HepG2 (cell line): Measurements from ENCODE around the gene CAP2. TPM values are rescaled to one million over a fixed set of nuclear protein-coding genes. Genes with fewer than 3 reads are reported as not detected.
A peak's percentile ranks its signal among the peaks of the same experiment; 100 is the strongest.

ENCODE experiments used
- EEA1 ChIP-seq: sonication (generic); formaldehyde crosslinking; IDR thresholded peaks from 2 replicates; pipeline ENCODE4 v1.5.1; 2020; ENCODE audit warnings: mild to moderate bottlenecking, missing genetic modification reagents, borderline replicate concordance
- ERF ChIP-seq: IDR thresholded peaks from 2 replicates; pipeline ENCODE4 v1.6.1; 2018; ENCODE audit warnings: missing biosample characterization, missing genetic modification reagents
- ESRRA ChIP-seq: sonication (generic); formaldehyde crosslinking; IDR thresholded peaks from 2 replicates; pipeline ENCODE4 v1.5.1; 2020; ENCODE audit warnings: mild to moderate bottlenecking, low read depth, missing genetic modification reagents
- ETV5 ChIP-seq: IDR thresholded peaks from 2 replicates; pipeline ENCODE4 v1.6.1; 2018; ENCODE audit warnings: missing biosample characterization, missing genetic modification reagents, inconsistent platforms, borderline replicate concordance
- GFI1 ChIP-seq: sonication (generic); formaldehyde crosslinking; IDR thresholded peaks from 2 replicates; pipeline ENCODE4 v1.5.0; 2020; ENCODE audit warnings: missing genetic modification reagents, mild to moderate bottlenecking, borderline replicate concordance
- HMGXB4 ChIP-seq, 2 experiments: sonication (generic) in 1 of 2; formaldehyde crosslinking in 1 of 2; IDR thresholded peaks; 2 replicates each; pipeline versions ENCODE4 v1.4.0 to v1.6.1; 2018 to 2020; ENCODE audit warnings: missing genetic modification reagents in 2 of 2, borderline replicate concordance in 1 of 2, low read depth in 1 of 2, mild to moderate bottlenecking in 1 of 2, missing biosample characterization in 1 of 2
- HOXA9 ChIP-seq: sonication (generic); formaldehyde crosslinking; IDR thresholded peaks from 2 replicates; pipeline ENCODE4 v1.8.1; 2022; ENCODE audit warnings: missing genetic modification reagents, mild to moderate bottlenecking, moderate library complexity, borderline replicate concordance
- LCORL ChIP-seq, 2 experiments: fragments of 450-650 bp in 1 of 2; sonication (generic) in 1 of 2; formaldehyde crosslinking in 1 of 2; IDR thresholded peaks; 2 replicates each; pipeline versions ENCODE4 v1.5.0 to v1.6.1; 2017 to 2020; ENCODE audit warnings: antibody characterized with exemption in 1 of 2, missing genetic modification reagents in 1 of 2
- RFX1 ChIP-seq: fragments of 450-650 bp; IDR thresholded peaks from 2 replicates; pipeline ENCODE4 v1.6.1; 2017
- SAFB2 ChIP-seq: sonication (generic); formaldehyde crosslinking; IDR thresholded peaks from 2 replicates; pipeline ENCODE4 v1.5.1; 2020; ENCODE audit warnings: missing genetic modification reagents, low read depth, mild to moderate bottlenecking, borderline replicate concordance
- TEAD3 ChIP-seq: optimal IDR thresholded peaks from 2 replicates; pipeline ENCODE3; 2016; ENCODE audit warnings: borderline replicate concordance
- ZFP36L2 ChIP-seq: sonication (generic); formaldehyde crosslinking; IDR thresholded peaks from 2 replicates; pipeline ENCODE4 v1.4.0; 2020; ENCODE audit warnings: missing genetic modification reagents
- ZMAT5 ChIP-seq: sonication (generic); formaldehyde crosslinking; IDR thresholded peaks from 2 replicates; pipeline ENCODE4 v1.5.0; 2020; ENCODE audit warnings: mild to moderate bottlenecking, low read depth, missing genetic modification reagents, borderline replicate concordance
- ZNF329 ChIP-seq: sonication (generic); formaldehyde crosslinking; IDR thresholded peaks from 2 replicates; pipeline ENCODE4 v1.9.0; 2021; ENCODE audit warnings: low read depth, mild to moderate bottlenecking, missing genetic modification reagents
- ZNF605 ChIP-seq: sonication (generic); formaldehyde crosslinking; IDR thresholded peaks from 2 replicates; pipeline ENCODE4 v1.8.0; 2022; ENCODE audit warnings: mild to moderate bottlenecking, missing genetic modification reagents
- ZNF639 ChIP-seq: conservative IDR thresholded peaks from 2 replicates; pipeline ENCODE4 v1.6.1; 2018; ENCODE audit warnings: missing genetic modification reagents
- ZNF737 ChIP-seq: sonication (generic); formaldehyde crosslinking; IDR thresholded peaks from 2 replicates; pipeline ENCODE4 v1.5.0; 2020; ENCODE audit warnings: missing genetic modification reagents, mild to moderate bottlenecking, borderline replicate concordance
- ZNF790 ChIP-seq: sonication (generic); formaldehyde crosslinking; IDR thresholded peaks from 2 replicates; pipeline ENCODE4 v1.8.0; 2022; ENCODE audit warnings: missing genetic modification reagents, mild to moderate bottlenecking, borderline replicate concordance
- ZSCAN31 ChIP-seq: sonication (generic); formaldehyde crosslinking; IDR thresholded peaks from 2 replicates; pipeline ENCODE4 v1.5.0; 2020; ENCODE audit warnings: low read depth, mild to moderate bottlenecking, missing genetic modification reagents
- polyA plus RNA-seq, 8 experiments: library from polyadenylated mRNA; depleted of rRNA in 3 of 8; stranded (reverse) in 7 of 8; unstranded in 1 of 8; fragments of >200 nt; fragmentation: Illumina TruSeq in 4 of 8; extraction: Trizol in 4 of 8; gene quantifications; 2 replicates each; pipeline versions ENCODE4 v1.2.1 to v1.2.3, GENCODE V29; 2011 to 2016; ENCODE audit warnings: low read depth in 4 of 8, missing spikeins in 1 of 8, mixed read lengths in 1 of 8; ENCODE audit not compliant: insufficient read depth in 1 of 8
- total RNA-seq, 5 experiments: library from RNA; depleted of rRNA; stranded (reverse); fragments of >200 nt; fragmentation: Illumina TruSeq; extraction: Trizol; gene quantifications; 2 replicates each; pipeline ENCODE4 v1.2.3, GENCODE V29; 2016; ENCODE audit warnings: low read depth in 1 of 5
- TF ChIP-seq, protein P1 (sequence below): sonication (generic); formaldehyde crosslinking; IDR thresholded peaks from 2 replicates; pipeline ENCODE4 v1.4.0; 2020; ENCODE audit warnings: missing genetic modification reagents; ENCODE audit errors: not compliant biosample characterization
- TF ChIP-seq, protein P2 (sequence below): sonication (generic); formaldehyde crosslinking; IDR thresholded peaks from 2 replicates; pipeline ENCODE4 v1.8.0; 2022; ENCODE audit warnings: missing genetic modification reagents, mild to moderate bottlenecking, borderline replicate concordance

CAP2 gene
- total and polyA plus RNA-seq, 2 of the 13 experiments (the other 11 are each of a cell fraction or from before 2014, with no cell fraction given): 7.9 to 53.1 TPM

DNA sequence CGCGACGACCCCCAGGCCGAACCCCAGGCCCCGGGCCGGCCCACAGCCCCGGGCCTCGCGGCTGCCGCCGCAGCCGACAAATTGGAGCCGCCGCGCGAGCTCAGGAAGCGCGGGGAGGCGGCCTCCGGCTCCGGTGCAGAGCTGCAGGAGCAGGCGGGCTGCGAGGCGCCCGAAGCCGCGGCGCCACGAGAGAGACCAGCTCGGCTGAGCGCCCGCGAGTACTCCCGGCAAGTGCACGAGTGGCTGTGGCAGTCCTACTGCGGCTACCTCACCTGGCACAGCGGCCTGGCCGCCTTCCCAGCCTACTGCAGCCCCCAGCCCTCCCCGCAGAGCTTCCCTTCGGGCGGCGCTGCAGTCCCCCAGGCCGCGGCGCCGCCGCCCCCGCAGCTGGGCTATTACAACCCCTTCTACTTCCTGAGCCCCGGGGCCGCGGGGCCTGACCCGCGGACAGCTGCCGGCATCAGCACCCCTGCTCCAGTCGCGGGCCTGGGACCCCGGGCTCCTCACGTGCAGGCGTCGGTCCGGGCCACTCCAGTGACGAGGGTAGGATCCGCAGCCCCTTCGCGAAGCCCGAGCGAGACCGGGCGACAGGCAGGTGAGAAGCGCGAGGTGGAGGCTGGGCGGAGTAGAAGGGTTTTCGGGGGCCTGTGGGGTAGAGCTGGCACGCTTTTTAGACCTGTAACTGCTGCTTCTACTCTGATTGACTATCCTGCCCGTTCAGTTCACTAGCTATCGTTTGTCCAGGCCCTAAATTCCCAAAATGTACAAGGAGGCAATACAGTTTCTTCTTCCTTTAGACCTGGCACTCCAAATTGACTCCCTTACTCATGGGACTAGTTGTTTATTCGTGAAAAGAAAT lies 207.4 kb downstream of the CAP2 start (continued):
- TF ChIP-seq ZSCAN31 (CRISPR knock-in tag): peak; percentile 7; the same call in 1 of the 2 replicates
- TF ChIP-seq SAFB2 (CRISPR knock-in tag): 0 out of 2 replicates have a peak, but pooled peaks have one; percentile 14
- 0 out of 2 replicates have a peak, but pooled peaks have one; percentile 18 for TF ChIP-seq ETV5 (CRISPR knock-in tag)
- TF ChIP-seq ZNF605 (CRISPR knock-in tag): peak; percentile 76; the same call in 1 of the 2 replicates
- TF ChIP-seq ZFP36L2 (CRISPR knock-in tag): no peak
- 0 out of 2 replicates have a peak, but pooled peaks have one; percentile 63 for TF ChIP-seq ZNF329 (CRISPR knock-in tag)
- TF ChIP-seq HOXA9 (CRISPR knock-in tag): peak; percentile 95
- no peak; the same call in 1 of the 2 replicates for TF ChIP-seq ZNF737 (CRISPR knock-in tag)
- peak; percentile 15 to 68; a peak in 2 of 4 replicates for TF ChIP-seq HMGXB4 (CRISPR knock-in tag; IDR thresholded peaks at IDR 0.05; ENCODE audit: borderline replicate concordance in 1 of 2, low read depth in 1 of 2)
- TF ChIP-seq TEAD3: no peak
- no peak for TF ChIP-seq RFX1
- peak; percentile 46; the same call in 1 of the 2 replicates for TF ChIP-seq ERF
- TF ChIP-seq, protein P1, sequence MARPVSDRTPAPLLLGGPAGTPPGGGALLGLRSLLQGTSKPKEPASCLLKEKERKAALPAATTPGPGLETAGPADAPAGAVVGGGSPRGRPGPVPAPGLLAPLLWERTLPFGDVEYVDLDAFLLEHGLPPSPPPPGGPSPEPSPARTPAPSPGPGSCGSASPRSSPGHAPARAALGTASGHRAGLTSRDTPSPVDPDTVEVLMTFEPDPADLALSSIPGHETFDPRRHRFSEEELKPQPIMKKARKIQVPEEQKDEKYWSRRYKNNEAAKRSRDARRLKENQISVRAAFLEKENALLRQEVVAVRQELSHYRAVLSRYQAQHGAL: peak; percentile 49
- no peak for TF ChIP-seq LCORL (IDR thresholded peaks at IDR 0.05)
- TF ChIP-seq LCORL (CRISPR knock-in tag; IDR thresholded peaks at IDR 0.05): peak; percentile 12
- no peak for TF ChIP-seq ZMAT5 (CRISPR knock-in tag)
- TF ChIP-seq ZNF790: peak; percentile 87; the same call in 1 of the 2 replicates
- TF ChIP-seq GFI1 (CRISPR knock-in tag): peak; percentile 19; the same call in 1 of the 2 replicates
- 0 out of 2 replicates have a peak, but pooled peaks have one; percentile 69 for TF ChIP-seq ZNF639 (CRISPR knock-in tag)
- TF ChIP-seq EEA1 (CRISPR knock-in tag): 0 out of 2 replicates have a peak, but pooled peaks have one; percentile 86
- TF ChIP-seq ESRRA (CRISPR knock-in tag): 0 out of 2 replicates have a peak, but pooled peaks have one; percentile 11
- TF ChIP-seq, protein P2, sequence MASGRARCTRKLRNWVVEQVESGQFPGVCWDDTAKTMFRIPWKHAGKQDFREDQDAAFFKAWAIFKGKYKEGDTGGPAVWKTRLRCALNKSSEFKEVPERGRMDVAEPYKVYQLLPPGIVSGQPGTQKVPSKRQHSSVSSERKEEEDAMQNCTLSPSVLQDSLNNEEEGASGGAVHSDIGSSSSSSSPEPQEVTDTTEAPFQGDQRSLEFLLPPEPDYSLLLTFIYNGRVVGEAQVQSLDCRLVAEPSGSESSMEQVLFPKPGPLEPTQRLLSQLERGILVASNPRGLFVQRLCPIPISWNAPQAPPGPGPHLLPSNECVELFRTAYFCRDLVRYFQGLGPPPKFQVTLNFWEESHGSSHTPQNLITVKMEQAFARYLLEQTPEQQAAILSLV (CRISPR knock-in tag): no peak
